SK-N-MC (cell line): ENCODE data around the gene LARGE1.

Experiments used
- DNase-seq: peaks from one replicate; pipeline ENCODE4 v3.0.0-alpha.2; 2011; ENCODE audit warnings: low read depth, low spot score
- H3K27ac ChIP-seq: fragments of 200-600 bp; sonication (generic); 2 replicates; pipeline ENCODE4 v1.5.1; 2016; ENCODE audit warnings: mixed run types
- H3K36me3 ChIP-seq: fragments of 200-600 bp; sonication (generic); 2 replicates; pipeline ENCODE4 v1.6.1; 2017; ENCODE audit warnings: antibody characterized with exemption, low read length, mixed read lengths; ENCODE audit not compliant: insufficient read depth
- H3K4me3 ChIP-seq: fragments of 200-600 bp; sonication (generic); 2 replicates; pipeline ENCODE4 v1.5.1; 2016
- H3K9ac ChIP-seq: fragments of 200-600 bp; sonication (generic); 2 replicates; pipeline ENCODE4 v1.8.0; 2017; ENCODE audit warnings: mixed run types, mixed read lengths; ENCODE audit not compliant: insufficient read length
- H3K9me3 ChIP-seq: fragments of 200-600 bp; sonication (generic); 2 replicates; pipeline ENCODE4 v1.6.1; 2017; ENCODE audit warnings: low read depth, mild to moderate bottlenecking, antibody characterized with exemption, low read length, moderate library complexity, mixed read lengths
- EZH2 ChIP-seq: fragments of 200-600 bp; sonication (generic); IDR thresholded peaks from one replicate; pipeline ENCODE4 v1.6.1; 2017; ENCODE audit warnings: antibody characterized with exemption
- FOXP2 ChIP-seq: optimal IDR thresholded peaks from 2 replicates; pipeline ENCODE3; 2011; ENCODE audit warnings: mild to moderate bottlenecking, moderate library complexity; ENCODE audit not compliant: insufficient read depth; ENCODE audit errors: extremely low read length, control extremely low read depth
- POLR2AphosphoS5 ChIP-seq: IDR thresholded peaks from 2 replicates; pipeline ENCODE4 v1.6.1; 2012; ENCODE audit warnings: mild to moderate bottlenecking, low read depth, low read length, borderline replicate concordance

The LARGE1 gene

GRCh38 chr22:33397381-33397907, 522.8 kb downstream of the LARGE1 start:
- no peak for DNase-seq
- no peaks in the 10 kb centered on the region for H3K36me3 ChIP-seq
- H3K9ac ChIP-seq = no peak overlapping the region
- H3K9me3 ChIP-seq = no peaks in the 10 kb centered on the region
- H3K4me3 ChIP-seq = no peak overlapping the region
- TF ChIP-seq EZH2 (no peak), FOXP2 (no peak), POLR2AphosphoS5 (no peak)
- H3K27ac ChIP-seq = no peak overlapping the region

DNA sequence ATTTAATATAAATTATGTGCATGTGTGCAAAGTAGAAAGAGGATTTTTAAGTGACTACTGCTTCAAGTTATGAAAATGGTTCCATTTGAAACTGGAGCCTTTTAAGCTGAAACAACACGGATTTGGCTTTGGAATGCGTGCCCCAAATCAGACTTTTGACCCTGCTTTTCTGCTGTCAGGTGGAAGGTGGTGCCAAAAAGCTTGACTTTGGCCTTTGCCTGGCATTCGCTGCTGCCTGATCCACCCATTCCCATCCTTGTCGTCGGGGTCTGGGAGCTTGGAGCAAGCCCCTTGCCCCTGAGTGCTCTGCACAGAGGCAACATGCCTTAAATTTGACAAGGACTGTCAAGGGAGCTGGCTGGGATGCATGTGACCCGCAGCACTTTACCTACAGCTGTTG, 526.8 kb downstream of the LARGE1 start:
- H3K36me3 ChIP-seq = no peaks in the 10 kb centered on the region
- DNase-seq = no peak
- TF ChIP-seq POLR2AphosphoS5 (no peak), EZH2 (no peak), FOXP2 (no peak)
- no peak overlapping the region for H3K9ac ChIP-seq
- H3K9me3 ChIP-seq = no peaks in the 10 kb centered on the region
- H3K4me3 ChIP-seq = no peak overlapping the region
- H3K27ac ChIP-seq = no peak overlapping the region

- TF ChIP-seq POLR2AphosphoS5 (no peak), EZH2 (no peak), FOXP2 (no peak)
Measured at GRCh38 chr22:33391298-33391697, 529.0 kb downstream of the LARGE1 start.

DNA sequence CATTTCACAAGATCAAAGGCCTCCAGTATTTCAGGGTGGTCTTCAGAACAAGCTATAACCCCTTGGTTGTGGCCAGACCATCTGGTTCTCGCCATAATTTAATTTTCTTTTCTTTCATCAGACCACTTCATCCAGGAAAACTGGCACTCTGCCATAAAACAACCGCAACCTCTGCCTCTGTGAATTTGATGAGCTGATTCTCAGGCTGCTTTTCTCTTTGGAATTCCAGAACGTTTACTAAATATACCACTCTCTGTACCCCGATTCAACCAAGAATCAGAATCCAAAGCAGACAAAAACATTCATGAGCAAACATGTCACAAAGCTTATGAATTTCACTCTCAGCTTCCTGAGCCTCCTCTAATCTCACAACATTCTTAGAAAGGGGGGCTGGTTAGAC, 530.3 kb downstream of the LARGE1 start:
- DNase-seq = no peak
- no peak for TF ChIP-seq EZH2
- no peak for TF ChIP-seq POLR2AphosphoS5
- TF ChIP-seq FOXP2 = no peak
- H3K27ac ChIP-seq = no peak overlapping the region
- no peak overlapping the region for H3K9ac ChIP-seq
- no peaks in the 10 kb centered on the region for H3K9me3 ChIP-seq
- no peaks in the 10 kb centered on the region for H3K36me3 ChIP-seq
- no peak overlapping the region for H3K4me3 ChIP-seq

More at GRCh38 chr22:33391298-33391697, 529.0 kb downstream of the LARGE1 start:
- no peak overlapping the region for H3K9ac ChIP-seq
- DNase-seq = no peak
- H3K4me3 ChIP-seq = no peak overlapping the region
- no peak overlapping the region for H3K27ac ChIP-seq
- H3K36me3 ChIP-seq = no peaks in the 10 kb centered on the region
- no peaks in the 10 kb centered on the region for H3K9me3 ChIP-seq

DNA sequence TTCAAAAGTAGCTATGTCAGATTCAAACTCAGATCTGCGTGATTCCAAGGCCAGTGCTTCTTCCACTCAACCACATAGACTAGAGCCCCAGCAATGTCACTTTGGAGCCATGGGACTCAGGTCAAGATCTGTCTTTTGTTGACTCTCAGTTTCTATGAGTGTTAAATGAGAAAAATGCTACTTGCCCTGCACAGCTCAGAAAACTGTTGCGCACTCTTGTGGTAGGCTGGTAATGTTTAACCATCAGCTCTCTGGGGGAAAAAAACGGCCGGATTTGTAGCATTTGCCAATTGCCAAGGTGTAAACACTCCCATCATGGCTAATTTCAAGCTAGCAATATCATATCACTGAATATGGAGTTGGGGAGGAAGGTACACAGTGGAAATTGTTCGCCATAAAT, 534.0 kb downstream of the LARGE1 start:
- H3K9ac ChIP-seq = no peak overlapping the region
- no peak overlapping the region for H3K27ac ChIP-seq
- no peak overlapping the region for H3K4me3 ChIP-seq
- no peaks in the 10 kb centered on the region for H3K9me3 ChIP-seq
- no peak for DNase-seq
- TF ChIP-seq FOXP2 (no peak), EZH2 (no peak)
- no peaks in the 10 kb centered on the region for H3K36me3 ChIP-seq

GRCh38 chr22:33385611-33386010, 534.7 kb downstream of the LARGE1 start:
- Histone ChIP-seq H3K27ac (no peak overlapping the region), H3K4me3 (no peak overlapping the region), H3K9ac (no peak overlapping the region), H3K36me3 (no peaks in the 10 kb centered on the region), H3K9me3 (no peaks in the 10 kb centered on the region)
- TF ChIP-seq FOXP2 (no peak), EZH2 (no peak), POLR2AphosphoS5 (no peak)
- DNase-seq = no peak

DNA sequence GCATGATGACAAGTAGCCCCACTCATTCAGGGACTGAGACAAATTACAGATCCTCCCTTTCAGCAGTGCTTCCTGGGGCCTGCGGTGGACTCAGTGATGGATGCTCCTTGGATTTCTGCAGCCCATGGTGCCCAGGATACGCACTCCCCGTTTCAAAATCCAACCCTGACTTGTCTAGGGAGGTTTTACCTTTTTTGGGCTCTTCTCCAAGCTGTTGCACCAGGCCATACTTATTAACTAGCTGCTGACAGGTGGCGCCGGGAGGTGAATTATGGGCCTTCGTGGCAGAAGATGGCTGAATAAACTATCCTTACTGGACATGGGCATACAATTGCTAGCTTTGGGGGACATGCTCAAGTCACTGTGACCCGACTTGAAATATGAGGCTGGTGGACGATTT, 537.8 kb downstream of the LARGE1 start:
- DNase-seq = no peak
- no peak for TF ChIP-seq FOXP2
- TF ChIP-seq EZH2 = no peak
- no peak for TF ChIP-seq POLR2AphosphoS5
- H3K36me3 ChIP-seq = no peaks in the 10 kb centered on the region
- no peaks in the 10 kb centered on the region for H3K9me3 ChIP-seq
- H3K9ac ChIP-seq = no peak overlapping the region
- no peak overlapping the region for H3K4me3 ChIP-seq
- no peak overlapping the region for H3K27ac ChIP-seq

GRCh38 chr22:33381531-33382406, 538.5 kb downstream of the LARGE1 start:
- Histone ChIP-seq H3K9ac (no peak overlapping the region), H3K36me3 (no peaks in the 10 kb centered on the region)
- no peak for TF ChIP-seq FOXP2
- TF ChIP-seq POLR2AphosphoS5 = no peak
- no peak for TF ChIP-seq EZH2

GRCh38 chr22:33380789-33381530, 539.3 kb downstream of the LARGE1 start:
- TF ChIP-seq POLR2AphosphoS5 = no peak
- no peak for TF ChIP-seq FOXP2
- no peak for TF ChIP-seq EZH2
- Histone ChIP-seq H3K36me3 (no peaks in the 10 kb centered on the region), H3K9me3 (no peaks in the 10 kb centered on the region), H3K9ac (no peak overlapping the region), H3K4me3 (no peak overlapping the region), H3K27ac (no peak overlapping the region)
- DNase-seq = no peak

More at GRCh38 chr22:33381531-33382406, 538.5 kb downstream of the LARGE1 start:
- no peak overlapping the region for H3K27ac ChIP-seq
- DNase-seq = no peak
- H3K9me3 ChIP-seq = no peaks in the 10 kb centered on the region
- no peak overlapping the region for H3K4me3 ChIP-seq
